ENCODE measurements around the gene LRRC53.

GRCh38 chr1:74437035-74437434 is 75.4 kb downstream of the LRRC53 start:
- TF ChIP-seq POLR2AphosphoS5 (IDR thresholded peaks at IDR 0.05) (no peak), CTCF (IDR thresholded peaks at IDR 0.05) (no peak), POLR2A (IDR thresholded peaks at IDR 0.05) (no peak), EP300 (IDR thresholded peaks at IDR 0.05) (no peak)
